GM21381 (cell line): ENCODE data around the gene HAUS8.

ENCODE experiments used
- ATAC-seq: cut with Tn5 transposase; IDR thresholded peaks from one replicate; pipeline ENCODE4 v1.9.1; 2021; ENCODE audit warnings: mild to moderate bottlenecking, moderate library complexity; ENCODE audit not compliant: unreplicated experiment

The HAUS8 gene

GRCh38 chr19:17002455-17002854 is 72.8 kb downstream of the HAUS8 start:
- ATAC-seq = no peak

- no peak for ATAC-seq
Observed at GRCh38 chr19:17001603-17002183, 73.6 kb downstream of the HAUS8 start.
